ENCODE measurements around the gene CARD9.
"Not testable (repeated sequence)": the region's sequence is repeated elsewhere in the genome, so short reads cannot be mapped to it uniquely, and the experiment has no call there.

The CARD9 gene

DNA sequence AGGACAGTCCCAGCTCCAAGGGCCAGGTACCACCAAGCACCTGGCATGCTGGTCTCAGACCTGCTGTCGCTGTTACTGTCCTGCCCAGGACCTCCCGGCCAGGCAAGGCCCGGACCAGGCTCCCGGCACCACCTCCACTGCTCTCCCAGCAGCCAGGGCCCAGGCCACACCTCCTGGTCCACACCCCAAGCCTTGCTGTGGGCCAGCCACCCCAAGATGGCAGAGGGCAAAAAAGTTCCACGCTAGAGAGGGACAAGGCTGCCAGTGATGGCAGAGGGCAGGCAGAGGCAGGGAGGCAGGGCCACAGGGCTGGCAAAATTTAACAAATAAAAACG lies 11.1 kb downstream of the CARD9 start:
- no peak for DNase-seq

GRCh38 chr9:136361754-136362449 lies 11.6 kb downstream of the CARD9 start:
- DNase-seq, result no peak

GRCh38 chr9:136361047-136361753 lies 12.3 kb downstream of the CARD9 start:
- DNase-seq, result no peak

- no peak for DNase-seq
These were observed 13.4 kb downstream of the CARD9 start for GRCh38 chr9:136359774-136360718.

DNA sequence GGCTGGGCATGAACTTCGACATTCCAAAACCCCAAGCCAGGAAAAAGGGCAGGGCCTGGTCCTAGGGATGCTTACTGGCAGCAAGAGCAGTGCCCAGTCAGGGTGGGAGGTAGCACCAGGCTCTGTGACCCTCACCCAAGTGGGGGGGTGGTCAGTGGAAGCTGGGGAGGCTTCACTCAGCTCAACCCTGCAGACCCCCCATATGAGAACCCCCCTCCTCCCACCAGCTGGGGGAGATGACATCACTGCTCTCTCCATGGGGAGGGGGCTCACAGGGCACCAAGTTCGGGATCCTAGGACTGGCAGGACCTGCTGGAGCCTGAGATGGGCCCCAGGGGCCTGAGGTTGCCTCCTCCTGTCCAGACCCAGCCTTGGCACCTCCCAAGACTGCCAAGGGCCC lies 14.6 kb downstream of the CARD9 start:
- DNase-seq, result no peak

- DNase-seq, result no peak
These were observed 15.5 kb downstream of the CARD9 start for GRCh38 chr9:136358016-136358415.

DNA sequence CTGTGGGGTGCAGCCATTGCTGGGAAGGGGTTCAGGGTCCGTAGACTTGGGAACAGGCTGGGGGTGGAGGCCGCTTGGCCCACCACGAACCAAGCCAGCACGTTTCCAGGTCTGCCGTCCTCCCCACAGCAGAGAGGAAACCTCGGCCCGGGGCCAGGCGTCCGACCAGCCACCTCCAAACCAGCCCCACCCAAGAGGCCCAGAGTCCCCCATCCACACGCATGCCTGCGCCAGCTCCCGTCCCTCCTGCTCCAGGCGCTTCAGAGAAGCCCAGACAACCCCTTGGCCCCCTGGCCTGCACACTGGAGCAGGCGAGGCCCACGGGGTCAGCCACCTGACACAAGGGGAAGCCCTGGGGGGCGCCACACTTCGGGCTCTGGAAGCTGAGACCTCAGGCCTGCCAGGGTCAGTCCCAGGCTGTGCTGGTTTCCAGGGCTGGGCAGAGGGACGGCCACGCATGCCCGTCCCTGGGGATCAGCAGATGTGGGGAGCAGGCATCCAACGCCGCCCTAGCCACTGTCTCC lies 16.2 kb downstream of the CARD9 start:
- no peak for DNase-seq

GRCh38 chr9:136355616-136356557 lies 17.6 kb downstream of the CARD9 start:
- DNase-seq, result no peak

DNA sequence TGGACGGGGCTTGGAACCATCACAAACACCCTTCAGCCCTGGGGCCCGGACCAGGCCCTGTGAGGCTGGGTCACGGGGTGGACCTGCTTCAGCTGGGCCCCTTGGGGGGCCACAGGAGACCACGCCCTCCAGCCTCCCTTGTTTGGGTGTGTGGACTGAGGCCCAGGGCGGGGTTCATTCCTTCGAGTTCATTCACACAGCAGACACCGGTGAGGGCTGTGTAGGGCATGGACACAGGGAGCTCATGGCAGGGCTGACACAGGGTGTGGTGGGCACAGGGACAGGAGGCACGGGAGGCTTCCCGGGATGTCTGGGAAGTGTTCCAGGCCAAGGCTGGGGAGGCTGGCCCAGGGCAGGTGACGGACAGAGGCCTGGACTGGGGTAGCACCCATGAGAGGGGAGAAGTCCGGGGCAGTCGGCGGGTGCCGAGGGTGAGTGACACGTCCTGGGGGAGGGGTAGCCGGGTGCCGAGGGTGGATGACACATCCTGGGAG lies 18.8 kb downstream of the CARD9 start:
- DNase-seq, result no peak

DNA sequence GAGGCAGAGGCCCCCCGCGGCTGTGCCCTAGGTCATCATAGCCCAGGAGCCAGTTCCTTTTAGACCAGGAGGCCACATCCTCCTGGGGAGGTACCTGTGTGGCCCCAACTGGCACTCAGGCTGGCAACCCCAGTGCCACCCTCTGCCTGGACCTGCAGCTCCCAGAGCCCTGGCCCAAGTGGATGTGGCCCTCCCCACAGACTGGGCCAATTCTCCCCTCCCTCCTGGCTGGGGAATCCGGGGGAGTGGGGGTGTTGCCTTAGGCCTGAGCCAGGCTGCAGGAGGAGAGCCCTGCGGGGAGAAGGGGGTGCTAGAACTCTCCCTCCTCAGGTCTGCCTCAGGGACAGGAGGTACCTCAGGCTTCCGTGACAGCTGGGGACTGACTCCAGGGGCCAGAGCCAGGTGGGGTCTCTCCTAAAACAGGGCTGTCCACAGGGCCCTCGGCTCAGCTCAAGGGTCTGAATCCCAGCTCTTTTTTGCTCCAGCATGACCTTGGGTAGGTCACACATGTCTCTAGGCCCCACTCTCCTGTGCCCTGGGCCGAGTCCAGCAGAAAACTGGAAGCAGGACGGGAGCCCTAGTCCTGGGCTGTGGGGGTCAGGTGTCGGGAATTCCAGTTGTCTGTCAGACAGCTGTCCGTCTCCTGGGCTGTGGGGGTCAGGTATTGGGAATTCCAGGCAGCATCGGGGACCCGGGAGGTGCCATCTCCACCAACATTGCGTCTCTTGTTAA lies 19.5 kb downstream of the CARD9 start:
- no peak for DNase-seq

- DNase-seq, result no peak
These were observed 20.4 kb downstream of the CARD9 start for GRCh38 chr9:136353088-136353487.

GRCh38 chr9:136352682-136353081 lies 20.8 kb downstream of the CARD9 start:
- no peak for DNase-seq

GRCh38 chr9:136351868-136352267 lies 21.6 kb downstream of the CARD9 start:
- not testable (repeated sequence) for DNase-seq

- DNase-seq, result no peak
These were observed 22.1 kb downstream of the CARD9 start for GRCh38 chr9:136351252-136351800.

DNA sequence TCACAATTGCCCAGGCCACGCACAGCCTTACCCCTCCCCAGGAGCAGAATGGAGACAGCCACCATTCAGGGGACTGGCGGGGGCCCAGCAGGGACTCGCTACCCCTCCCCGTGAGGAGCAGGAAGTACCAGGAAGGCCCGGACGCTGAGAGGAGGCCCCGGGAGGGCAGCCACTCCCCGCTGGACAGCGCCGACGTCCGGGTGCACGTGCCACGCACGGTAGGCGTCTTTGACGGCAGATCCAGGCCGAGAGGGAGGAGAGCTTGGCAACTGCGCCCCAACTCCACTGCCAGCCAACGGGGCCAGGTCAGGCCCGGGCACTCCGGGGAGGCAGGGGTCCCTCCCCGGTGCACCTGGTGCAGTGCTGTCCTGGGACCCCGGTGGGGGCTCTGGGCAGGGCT lies 23.9 kb downstream of the CARD9 start:
- no peak for DNase-seq

DNA sequence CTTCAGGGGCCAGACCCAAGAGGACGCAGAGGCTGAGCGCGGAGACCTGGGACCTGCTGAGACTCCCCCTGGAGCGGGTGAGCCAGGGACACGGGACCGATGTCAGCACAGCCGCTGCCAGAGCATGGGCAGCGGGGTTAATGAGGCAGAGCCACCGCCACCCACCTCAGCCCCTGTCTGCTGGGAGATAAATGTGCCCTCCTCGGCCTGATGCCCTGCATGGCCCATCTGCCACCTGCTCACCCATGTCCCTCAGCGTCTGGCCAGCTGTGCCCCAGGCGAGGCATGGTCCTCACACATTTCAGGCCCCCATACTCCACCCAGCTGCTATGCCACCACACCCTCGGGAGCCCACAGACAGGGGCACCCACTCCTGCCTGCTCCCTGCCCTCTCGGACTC lies 24.8 kb downstream of the CARD9 start:
- no peak for DNase-seq

GRCh38 chr9:136347472-136348256 lies 25.8 kb downstream of the CARD9 start:
- no peak for DNase-seq

DNA sequence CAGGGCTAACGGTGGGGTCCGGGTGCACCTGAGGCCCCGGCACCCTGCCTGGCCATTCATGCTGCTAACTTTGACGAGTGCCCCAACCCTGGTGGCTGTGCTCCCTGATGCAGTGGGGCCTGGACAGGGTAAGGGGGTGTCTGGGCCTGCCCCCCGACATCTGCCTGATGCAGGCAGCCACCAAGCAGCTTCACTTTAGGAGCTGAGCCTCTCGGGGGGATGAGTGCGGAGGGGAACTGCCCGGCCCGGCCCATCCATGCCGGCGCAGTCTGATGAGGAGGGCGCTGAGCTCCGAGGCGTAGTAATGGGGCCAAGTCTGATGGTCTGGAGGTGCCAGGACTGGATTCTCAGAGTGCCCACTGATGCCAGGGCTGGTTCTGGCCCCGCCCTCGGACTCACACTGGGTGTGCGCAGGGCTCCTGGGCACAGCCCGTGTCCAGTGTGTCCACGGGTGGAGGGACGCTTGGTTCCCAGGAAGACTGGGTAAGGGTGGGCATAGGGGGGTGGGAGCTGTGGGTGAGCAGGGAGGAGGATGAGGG lies 26.5 kb downstream of the CARD9 start:
- DNase-seq, result no peak

- no peak for DNase-seq
These were observed 27.4 kb downstream of the CARD9 start for GRCh38 chr9:136346157-136346481.
